GM21381 (cell line): ENCODE measurements around the gene STAB1.

Source experiments
- ATAC-seq: cut with Tn5 transposase; IDR thresholded peaks from one replicate; pipeline ENCODE4 v1.9.1; 2021; ENCODE audit warnings: mild to moderate bottlenecking, moderate library complexity; ENCODE audit not compliant: unreplicated experiment

The STAB1 gene

GRCh38 chr3:52494886-52495495 lies at the start of gene STAB1:
Gene STAB1, plus strand, starts transcription at chr3:52495338. Its CDS starts 76 bp downstream, at chr3:52495414.
- ATAC-seq = no peak

- no peak for ATAC-seq
Measured at GRCh38 chr3:52446042-52446441, 49.1 kb upstream of the STAB1 start.

- ATAC-seq = no peak
Measured at GRCh38 chr3:52446631-52447511, 48.3 kb upstream of the STAB1 start.

GRCh38 chr3:52447512-52448355 lies 47.4 kb upstream of the STAB1 start:
- ATAC-seq = no peak

- ATAC-seq = no peak
Measured at GRCh38 chr3:52450489-52451236, 44.5 kb upstream of the STAB1 start.

- no peak for ATAC-seq
Measured at GRCh38 chr3:52451237-52452083, 43.7 kb upstream of the STAB1 start.

- no peak for ATAC-seq
Measured at GRCh38 chr3:52452126-52452525, 43.0 kb upstream of the STAB1 start.

GRCh38 chr3:52452570-52453221 lies 42.4 kb upstream of the STAB1 start:
- ATAC-seq = no peak

GRCh38 chr3:52453496-52454249 lies 41.5 kb upstream of the STAB1 start, which contains the start of gene TNNC1:
Gene TNNC1, minus strand, starts transcription at chr3:52454041. Its CDS starts 26 bp downstream, at chr3:52454015.
- no peak for ATAC-seq

- no peak for ATAC-seq
Measured at GRCh38 chr3:52454250-52454937, 40.7 kb upstream of the STAB1 start.

GRCh38 chr3:52454938-52455282 lies 40.2 kb upstream of the STAB1 start:
- ATAC-seq = peak; percentile 7

GRCh38 chr3:52455283-52456168 lies 39.6 kb upstream of the STAB1 start, which contains the start of gene NISCH:
Gene NISCH, plus strand, starts transcription at chr3:52455604. Its CDS starts 38 bp downstream, at chr3:52455642.
- ATAC-seq = peak; percentile 72

- no peak for ATAC-seq
Measured at GRCh38 chr3:52456169-52456799, 38.9 kb upstream of the STAB1 start.

- no peak for ATAC-seq
Measured at GRCh38 chr3:52456800-52457183, 38.3 kb upstream of the STAB1 start.

- ATAC-seq = no peak
Measured at GRCh38 chr3:52458031-52458760, 36.9 kb upstream of the STAB1 start.
